Osteocyte (in vitro differentiated cells): ENCODE measurements around the gene CDC42BPB. TPM values are rescaled to one million over a fixed set of nuclear protein-coding genes. Genes with fewer than 3 reads are reported as not detected.
A peak's percentile ranks its signal among the peaks of the same experiment; 100 is the strongest.

Source experiments
- DNase-seq: peaks from one replicate; pipeline ENCODE4 v3.0.0; 2021; ENCODE audit warnings: mixed read lengths; ENCODE audit not compliant: unreplicated experiment; ENCODE audit errors: extremely low spot score
- H3K27ac Mint-ChIP-seq: one replicate; pipeline ENCODE4 v1.8.0; 2021; ENCODE audit warnings: mild to moderate bottlenecking, mixed read lengths; ENCODE audit not compliant: unreplicated experiment
- H3K27me3 Mint-ChIP-seq: one replicate; pipeline ENCODE4 v1.8.0; 2021; ENCODE audit warnings: mixed read lengths; ENCODE audit not compliant: unreplicated experiment
- H3K36me3 Mint-ChIP-seq: one replicate; pipeline ENCODE4 v1.8.0; 2021; ENCODE audit warnings: mixed read lengths; ENCODE audit not compliant: unreplicated experiment
- H3K4me1 Mint-ChIP-seq: one replicate; pipeline ENCODE4 v1.8.0; 2021; ENCODE audit warnings: mixed read lengths; ENCODE audit not compliant: unreplicated experiment
- H3K4me3 Mint-ChIP-seq: one replicate; pipeline ENCODE4 v1.8.0; 2021; ENCODE audit warnings: mild to moderate bottlenecking, moderate library complexity, mixed read lengths; ENCODE audit not compliant: unreplicated experiment
- H3K9me3 Mint-ChIP-seq: one replicate; pipeline ENCODE4 v1.8.0; 2021; ENCODE audit warnings: mixed read lengths; ENCODE audit not compliant: unreplicated experiment
- total RNA-seq: library from RNA; stranded (reverse); gene quantifications from 2 replicates; pipeline ENCODE4 v1.2.1, GENCODE V29; 2021
- TF ChIP-seq, protein P1 (sequence below): fragments of 200-600 bp; sonication (generic); IDR thresholded peaks from 2 replicates; pipeline ENCODE4 v1.5.0; 2021; ENCODE audit warnings: antibody characterized with exemption, mild to moderate bottlenecking, moderate library complexity

Gene CDC42BPB
- total RNA-seq, 1 donor from 2014 or later, result 99.0 TPM

DNA sequence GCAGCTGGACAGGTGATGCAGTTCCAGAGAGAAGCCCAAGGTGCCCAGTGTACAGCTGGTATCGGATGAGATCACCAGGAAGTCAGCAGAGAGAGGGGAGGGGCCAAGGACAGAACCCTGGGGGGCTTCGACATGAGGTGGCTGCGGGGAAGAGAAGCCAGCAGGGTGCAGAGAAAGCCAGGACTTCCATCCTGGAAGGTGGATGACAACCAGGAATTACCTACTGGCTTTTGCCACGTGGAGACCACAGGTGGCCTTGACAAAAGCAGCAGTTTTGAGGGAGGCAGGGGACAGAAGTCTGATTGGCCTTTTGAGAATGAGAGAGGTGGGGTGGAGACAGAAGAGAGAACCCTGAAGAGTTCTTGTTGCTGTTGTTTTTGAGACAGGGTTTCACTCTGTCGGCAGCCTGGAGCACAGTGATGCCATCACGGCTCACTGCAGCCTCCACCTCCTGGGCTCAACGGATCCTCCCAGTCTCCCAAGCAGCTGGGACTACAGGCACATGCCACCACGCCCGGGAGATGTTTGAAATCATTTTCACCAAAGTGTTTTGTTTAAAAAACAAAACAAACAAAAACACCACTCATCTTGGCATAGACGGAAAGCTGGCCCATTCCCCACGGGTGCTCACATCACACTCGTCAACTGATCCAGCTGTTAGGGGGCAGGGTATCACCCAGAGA lies 35.2 kb downstream of the CDC42BPB start:
- H3K4me1 Mint-ChIP-seq, result peaks cover 61% of the 10 kb centered on the region
- no peaks in the 10 kb centered on the region for H3K9me3 Mint-ChIP-seq
- H3K27ac Mint-ChIP-seq, result peak overlapping the region; percentile 94
- no peaks in the 10 kb centered on the region for H3K27me3 Mint-ChIP-seq
- TF ChIP-seq, protein P1, sequence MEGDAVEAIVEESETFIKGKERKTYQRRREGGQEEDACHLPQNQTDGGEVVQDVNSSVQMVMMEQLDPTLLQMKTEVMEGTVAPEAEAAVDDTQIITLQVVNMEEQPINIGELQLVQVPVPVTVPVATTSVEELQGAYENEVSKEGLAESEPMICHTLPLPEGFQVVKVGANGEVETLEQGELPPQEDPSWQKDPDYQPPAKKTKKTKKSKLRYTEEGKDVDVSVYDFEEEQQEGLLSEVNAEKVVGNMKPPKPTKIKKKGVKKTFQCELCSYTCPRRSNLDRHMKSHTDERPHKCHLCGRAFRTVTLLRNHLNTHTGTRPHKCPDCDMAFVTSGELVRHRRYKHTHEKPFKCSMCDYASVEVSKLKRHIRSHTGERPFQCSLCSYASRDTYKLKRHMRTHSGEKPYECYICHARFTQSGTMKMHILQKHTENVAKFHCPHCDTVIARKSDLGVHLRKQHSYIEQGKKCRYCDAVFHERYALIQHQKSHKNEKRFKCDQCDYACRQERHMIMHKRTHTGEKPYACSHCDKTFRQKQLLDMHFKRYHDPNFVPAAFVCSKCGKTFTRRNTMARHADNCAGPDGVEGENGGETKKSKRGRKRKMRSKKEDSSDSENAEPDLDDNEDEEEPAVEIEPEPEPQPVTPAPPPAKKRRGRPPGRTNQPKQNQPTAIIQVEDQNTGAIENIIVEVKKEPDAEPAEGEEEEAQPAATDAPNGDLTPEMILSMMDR, result no peak
- H3K4me3 Mint-ChIP-seq, result peak overlapping the region; percentile 49
- peaks cover 3% of the 10 kb centered on the region for H3K36me3 Mint-ChIP-seq
- no peak for DNase-seq

DNA sequence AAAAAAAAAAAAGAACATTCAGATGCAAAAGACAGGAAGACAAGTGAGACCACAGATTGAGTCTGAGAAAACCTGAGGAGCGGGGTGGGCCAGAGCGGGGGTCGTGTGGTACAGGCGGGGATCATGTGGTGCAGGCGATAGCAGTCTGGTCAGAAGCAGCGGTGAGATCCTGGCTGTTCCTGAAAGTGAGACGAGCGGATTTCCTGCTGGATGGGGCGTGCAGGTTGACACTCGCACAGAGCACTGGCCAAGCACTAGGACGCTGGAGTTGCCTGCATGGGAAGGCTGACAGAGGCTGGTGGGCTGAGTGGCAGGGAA lies 35.7 kb downstream of the CDC42BPB start:
- no peaks in the 10 kb centered on the region for H3K27me3 Mint-ChIP-seq
- peaks cover 62% of the 10 kb centered on the region for H3K4me1 Mint-ChIP-seq
- peak overlapping the region; percentile 94 for H3K27ac Mint-ChIP-seq
- TF ChIP-seq, protein P1, result no peak
- DNase-seq, result no peak
- peak overlapping the region; percentile 49 for H3K4me3 Mint-ChIP-seq
- no peaks in the 10 kb centered on the region for H3K9me3 Mint-ChIP-seq
- peaks cover 3% of the 10 kb centered on the region for H3K36me3 Mint-ChIP-seq

DNA sequence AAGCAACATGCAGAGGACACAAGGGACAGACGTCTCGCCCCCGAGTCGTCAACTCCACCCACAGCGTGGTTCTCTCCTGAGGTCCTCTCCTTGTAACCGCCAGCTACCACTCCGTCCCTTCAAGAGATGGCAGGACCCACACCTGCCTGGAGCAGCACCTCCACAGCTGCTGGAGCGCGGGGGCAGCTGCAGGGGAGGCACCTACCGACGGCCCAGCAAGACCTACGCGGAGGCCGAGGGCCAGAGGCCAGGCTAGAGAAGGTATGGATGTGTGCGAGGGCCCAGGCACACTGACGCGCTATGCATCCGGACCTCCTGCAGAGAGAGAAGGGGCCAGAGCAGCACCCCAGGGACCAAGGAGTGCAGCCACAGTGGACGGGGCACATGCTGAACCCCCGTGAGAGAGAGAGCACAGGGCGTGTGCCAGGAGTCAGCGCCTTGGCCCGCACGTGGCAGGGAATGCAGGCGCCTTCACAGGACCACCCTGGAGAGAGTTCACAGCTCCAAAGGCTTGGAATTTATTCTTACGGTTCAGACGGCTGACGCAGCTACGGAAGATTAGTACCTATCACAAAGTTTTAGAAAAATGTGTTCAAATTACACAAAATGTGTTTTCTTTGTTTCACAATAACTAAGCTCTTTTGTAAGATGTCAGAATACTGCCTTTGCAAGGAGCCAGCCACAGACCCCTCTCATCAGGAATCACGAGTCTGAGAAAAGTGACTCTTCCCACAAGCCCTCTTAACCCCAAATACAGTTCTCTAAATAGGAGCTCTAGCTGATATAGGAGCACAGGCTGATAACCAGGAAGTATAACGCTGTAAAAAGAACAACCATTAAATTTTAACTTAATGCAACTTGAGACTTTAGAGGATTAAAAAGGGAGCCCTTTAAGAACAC lies 36.8 kb downstream of the CDC42BPB start:
- peak overlapping the region; percentile 31 for H3K27ac Mint-ChIP-seq

DNA sequence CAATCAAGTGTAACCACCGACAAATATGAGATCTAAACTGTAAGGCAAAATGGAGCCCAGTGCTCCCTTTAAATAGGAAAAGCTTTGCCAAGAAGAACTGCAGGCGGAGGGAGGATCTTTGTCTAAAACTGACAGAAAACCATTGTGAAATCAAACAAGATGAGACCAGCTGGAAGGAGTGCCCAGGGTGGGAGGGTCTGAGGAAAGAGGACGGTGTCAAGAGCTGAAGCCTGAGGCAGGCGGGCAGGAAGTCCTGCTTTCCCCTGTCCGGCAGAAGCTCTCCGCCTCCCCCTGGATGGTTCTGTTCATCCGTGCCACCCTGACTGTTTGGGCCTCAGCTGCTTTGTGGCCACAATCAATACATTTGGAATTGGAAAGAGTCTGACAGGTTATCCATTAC lies 37.5 kb downstream of the CDC42BPB start:
- Mint-ChIP-seq H3K27ac (peak overlapping the region; percentile 9), H3K4me3 (no peak overlapping the region), H3K27me3 (no peaks in the 10 kb centered on the region), H3K36me3 (peaks cover 3% of the 10 kb centered on the region), H3K9me3 (no peaks in the 10 kb centered on the region), H3K4me1 (peaks cover 75% of the 10 kb centered on the region)
- TF ChIP-seq, protein P1, result no peak
- no peak for DNase-seq

More for the DNA sequence above, 36.8 kb downstream of the CDC42BPB start:
- DNase-seq, result no peak
- no peaks in the 10 kb centered on the region for H3K27me3 Mint-ChIP-seq
- H3K9me3 Mint-ChIP-seq, result no peaks in the 10 kb centered on the region
- no peak overlapping the region for H3K4me3 Mint-ChIP-seq
- peaks cover 3% of the 10 kb centered on the region for H3K36me3 Mint-ChIP-seq
- TF ChIP-seq, protein P1, result no peak
- peaks cover 72% of the 10 kb centered on the region for H3K4me1 Mint-ChIP-seq

DNA sequence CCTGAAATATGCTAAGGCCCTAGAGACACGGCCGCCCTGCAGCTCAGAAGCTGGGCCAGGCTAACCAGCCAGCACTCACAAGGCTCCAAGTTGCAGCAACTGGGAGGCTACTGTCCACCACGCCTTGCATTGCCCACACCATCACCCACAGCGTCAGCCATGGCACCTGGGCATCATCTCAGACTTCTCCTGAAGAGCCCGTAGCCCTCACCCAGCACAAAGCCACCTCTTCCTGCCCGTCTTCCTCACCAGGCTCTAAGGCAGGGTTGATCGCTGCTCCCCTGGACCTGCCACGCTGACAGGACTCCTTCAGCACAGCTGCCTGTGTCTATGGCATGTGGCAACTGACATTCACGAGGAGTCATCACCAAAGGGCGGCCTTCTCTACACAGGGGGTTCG lies 38.1 kb downstream of the CDC42BPB start:
- H3K4me1 Mint-ChIP-seq, result peaks cover 75% of the 10 kb centered on the region
- H3K36me3 Mint-ChIP-seq, result peaks cover 3% of the 10 kb centered on the region
- H3K4me3 Mint-ChIP-seq, result no peak overlapping the region
- no peaks in the 10 kb centered on the region for H3K27me3 Mint-ChIP-seq
- peak overlapping the region; percentile 9 for H3K27ac Mint-ChIP-seq
- DNase-seq, result no peak
- no peaks in the 10 kb centered on the region for H3K9me3 Mint-ChIP-seq
- TF ChIP-seq, protein P1, result no peak
